OCI-LY7 (cell line): ENCODE data around the gene SIL1. TPM values are rescaled to one million over a fixed set of nuclear protein-coding genes. Genes with fewer than 3 reads are reported as not detected.

Experiments used
- BruUV-seq: library from RNA; stranded (reverse); fragments of 400-500 nt; replicated peaks from 2 replicates; lab custom pipeline; 2021; lab: Mats Ljungman, UMichigan
- CTCF ChIA-PET: fragments of 300-600 bp; sonication (Branson Sonifier 250); formaldehyde crosslinking; loops from one replicate; lab custom pipeline; 2022; ENCODE audit warnings: antibody characterized with exemption; ENCODE audit not compliant: unreplicated experiment; lab: Charles Lee
- POLR2A ChIA-PET: fragments of 300-600 bp; sonication (Branson Sonifier 250); formaldehyde crosslinking; loops from one replicate; lab custom pipeline; 2022; ENCODE audit warnings: antibody characterized with exemption; lab: Charles Lee
- DNase-seq: peaks from one replicate; pipeline ENCODE4 v3.0.0-alpha.2; 2015; ENCODE audit warnings: low spot score
- H2AFZ ChIP-seq: fragments of 200-600 bp; sonication (generic), shearing (Covaris generic); 2 replicates; pipeline ENCODE4 v1.6.1; 2014; ENCODE audit warnings: mild to moderate bottlenecking, antibody characterized with exemption, low read length, moderate library complexity
- H3K27ac ChIP-seq: fragments of 200-600 bp; sonication (generic); 2 replicates; pipeline ENCODE4 v1.5.1; 2014; ENCODE audit warnings: mixed run types, low read depth, mild to moderate bottlenecking, moderate library complexity, low read length, inconsistent platforms; ENCODE audit not compliant: poor library complexity, severe bottlenecking
- H3K36me3 ChIP-seq: fragments of 200-600 bp; sonication (generic); 2 replicates; pipeline ENCODE4 v1.6.1; 2014; ENCODE audit warnings: mild to moderate bottlenecking, antibody characterized with exemption, low read length, moderate library complexity, mixed read lengths; ENCODE audit not compliant: insufficient read depth
- H3K4me1 ChIP-seq: fragments of 200-600 bp; sonication (generic); 2 replicates; pipeline ENCODE4 v1.5.1; 2014; ENCODE audit warnings: mild to moderate bottlenecking, low read length; ENCODE audit not compliant: insufficient read depth, poor library complexity, severe bottlenecking
- H3K4me2 ChIP-seq: fragments of 200-600 bp; sonication (generic); 2 replicates; pipeline ENCODE4 v1.6.1; 2014; ENCODE audit warnings: mild to moderate bottlenecking, low read length
- H3K4me3 ChIP-seq: fragments of 200-600 bp; sonication (generic); 2 replicates; pipeline ENCODE4 v1.5.1; 2014; ENCODE audit warnings: mild to moderate bottlenecking, low read depth, low read length; ENCODE audit not compliant: poor library complexity, severe bottlenecking
- H3K79me2 ChIP-seq: fragments of 200-600 bp; sonication (generic); 2 replicates; pipeline ENCODE4 v1.6.1; 2016; ENCODE audit warnings: low read depth, mild to moderate bottlenecking, low read length, moderate library complexity, mixed read lengths; ENCODE audit not compliant: insufficient read depth
- H3K9me2 ChIP-seq: fragments of 200-600 bp; sonication (generic); 2 replicates; pipeline ENCODE4 v1.6.1; 2016; ENCODE audit warnings: mild to moderate bottlenecking, low read length, mixed read lengths; ENCODE audit not compliant: insufficient read depth
- H3K9me3 ChIP-seq: fragments of 200-600 bp; sonication (generic); 2 replicates; pipeline ENCODE4 v1.6.1; 2014; ENCODE audit warnings: mild to moderate bottlenecking, mixed run types, low read length, mixed read lengths
- H4K20me1 ChIP-seq: fragments of 200-600 bp; sonication (generic); 2 replicates; pipeline ENCODE4 v1.6.1; 2014; ENCODE audit warnings: mild to moderate bottlenecking, antibody characterized with exemption, low read length, moderate library complexity, mixed read lengths; ENCODE audit not compliant: insufficient read depth
- CTCF ChIP-seq: fragments of 200-600 bp; sonication (generic); conservative IDR thresholded peaks from 2 replicates; pipeline ENCODE4 v1.5.1; 2014; ENCODE audit warnings: mild to moderate bottlenecking, antibody characterized with exemption, low read length, moderate library complexity, mixed read lengths
- EZH2phosphoT487 ChIP-seq: fragments of 200-600 bp; sonication (generic); IDR thresholded peaks from 2 replicates; pipeline ENCODE4 v1.6.1; 2018; ENCODE audit warnings: low read depth, borderline replicate concordance, mild to moderate bottlenecking, mixed run types, antibody characterized with exemption, low read length, moderate library complexity, mixed read lengths
- intact Hi-C: fragments of 100-400 bp; cut with micrococcal nuclease; formaldehyde crosslinking; loops from one replicate; pipeline ENCODE4 v1.10.0; 2022; ENCODE audit not compliant: unreplicated experiment
- total RNA-seq, 2 experiments: library from RNA; depleted of rRNA in 1 of 2; stranded (reverse); fragments of >200 nt in 1 of 2; shearing (Covaris generic) in 1 of 2; gene quantifications; 2 replicates each; pipeline ENCODE4 v1.2.3, GENCODE V29; 2014 to 2022

SIL1 gene
- total RNA-seq, 2 experiments from 2014 or later, result 9.2 to 22.8 TPM

GRCh38 chr5:138938526-138938925, 259.6 kb downstream of the SIL1 start:
- no peak for TF ChIP-seq EZH2phosphoT487
- TF ChIP-seq CTCF, result no peak
- CTCF ChIA-PET, result no interaction called here
- Histone ChIP-seq H4K20me1 (no peaks in the 10 kb centered on the region), H3K4me3 (no peak overlapping the region), H3K27ac (no peak overlapping the region), H3K4me1 (no peaks in the 10 kb centered on the region), H3K79me2 (no peaks in the 10 kb centered on the region), H3K36me3 (no peaks in the 10 kb centered on the region), H3K9me2 (no peaks in the 10 kb centered on the region), H2AFZ (no peak overlapping the region), H3K9me3 (no peaks in the 10 kb centered on the region), H3K4me2 (no peak overlapping the region)
- DNase-seq, result no peak
- POLR2A ChIA-PET, result no interaction called here
- no TSS peak for BruUV-seq
- intact Hi-C loops, result no loop called here

- DNase-seq, result no peak
- Histone ChIP-seq H3K9me2 (no peaks in the 10 kb centered on the region), H3K4me1 (no peaks in the 10 kb centered on the region), H3K27ac (no peak overlapping the region), H3K9me3 (no peaks in the 10 kb centered on the region), H2AFZ (no peak overlapping the region), H3K4me3 (no peak overlapping the region), H3K79me2 (no peaks in the 10 kb centered on the region), H4K20me1 (no peaks in the 10 kb centered on the region), H3K36me3 (no peaks in the 10 kb centered on the region), H3K4me2 (no peak overlapping the region)
- intact Hi-C loops, result no loop called here
- ChIA-PET CTCF (no interaction called here), POLR2A (no interaction called here)
- BruUV-seq, result no TSS peak
- TF ChIP-seq CTCF, result no peak
- no peak for TF ChIP-seq EZH2phosphoT487
Measured at GRCh38 chr5:138937392-138938387, 260.5 kb downstream of the SIL1 start.

DNA sequence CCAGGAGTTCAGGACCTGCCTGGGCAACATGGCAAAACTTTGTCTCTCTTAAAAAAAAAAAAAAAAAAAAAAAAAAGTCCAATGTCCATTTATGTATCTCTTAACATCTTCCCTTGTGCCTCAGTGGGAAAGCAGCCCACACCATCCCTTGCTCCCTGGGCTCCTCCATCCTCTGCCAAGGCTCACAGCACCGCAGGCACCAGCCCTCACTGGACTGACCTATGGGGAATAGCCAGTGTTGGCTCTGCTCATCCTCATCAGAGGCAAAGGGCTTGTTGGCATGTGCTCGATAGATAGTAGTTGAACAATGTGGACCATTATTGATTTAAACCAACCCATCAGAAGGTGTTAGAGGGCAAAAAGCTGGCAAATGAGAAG, 261.2 kb downstream of the SIL1 start:
- H2AFZ ChIP-seq, result no peak overlapping the region
- H4K20me1 ChIP-seq, result no peaks in the 10 kb centered on the region
- no peaks in the 10 kb centered on the region for H3K4me1 ChIP-seq
- BruUV-seq, result no TSS peak
- H3K4me2 ChIP-seq, result no peak overlapping the region
- no peaks in the 10 kb centered on the region for H3K36me3 ChIP-seq
- POLR2A ChIA-PET, result no interaction called here
- CTCF ChIA-PET, result no interaction called here
- no peak for TF ChIP-seq EZH2phosphoT487
- no peak for TF ChIP-seq CTCF
- no peak for DNase-seq
- no peak overlapping the region for H3K27ac ChIP-seq
- H3K4me3 ChIP-seq, result no peak overlapping the region
- H3K9me3 ChIP-seq, result no peaks in the 10 kb centered on the region
- H3K79me2 ChIP-seq, result no peaks in the 10 kb centered on the region
- intact Hi-C loops, result no loop called here
- H3K9me2 ChIP-seq, result no peaks in the 10 kb centered on the region
